HepG2 (cell line): ENCODE results near the gene PURB. TPM values are rescaled to one million over a fixed set of nuclear protein-coding genes. Genes with fewer than 3 reads are reported as not detected.

ENCODE experiments used
- DZIP1 ChIP-seq: sonication (generic); formaldehyde crosslinking; IDR thresholded peaks from 2 replicates; pipeline ENCODE4 v1.5.0; 2020; ENCODE audit warnings: mild to moderate bottlenecking, missing genetic modification reagents
- FOXJ3 ChIP-seq: sonication (generic); formaldehyde crosslinking; IDR thresholded peaks from 2 replicates; pipeline ENCODE4 v1.4.0; 2020; ENCODE audit warnings: missing genetic modification reagents, mild to moderate bottlenecking, borderline replicate concordance
- NFAT5 ChIP-seq: sonication (generic); formaldehyde crosslinking; IDR thresholded peaks from 2 replicates; pipeline ENCODE4 v1.4.0; 2020; ENCODE audit warnings: missing genetic modification reagents
- NKX3-1 ChIP-seq: sonication (generic); formaldehyde crosslinking; IDR thresholded peaks from 2 replicates; pipeline ENCODE4 v1.5.0; 2020; ENCODE audit warnings: missing genetic modification reagents
- NPAS2 ChIP-seq: sonication (generic); formaldehyde crosslinking; IDR thresholded peaks from 2 replicates; pipeline ENCODE4 v1.8.0; 2022; ENCODE audit warnings: mild to moderate bottlenecking, missing genetic modification reagents, borderline replicate concordance
- SMAD9 ChIP-seq: sonication (generic); formaldehyde crosslinking; IDR thresholded peaks from 2 replicates; pipeline ENCODE4 v1.5.1; 2020; ENCODE audit warnings: mild to moderate bottlenecking, missing genetic modification reagents
- SP2 ChIP-seq: sonication (generic); formaldehyde crosslinking; IDR thresholded peaks from 2 replicates; pipeline ENCODE4 v1.5.1; 2020; ENCODE audit warnings: mild to moderate bottlenecking, missing genetic modification reagents
- TFAP4 ChIP-seq: sonication (generic); IDR thresholded peaks from 2 replicates; pipeline ENCODE4 v1.6.1; 2016; ENCODE audit warnings: low read depth, borderline replicate concordance
- UBTF ChIP-seq: sonication (generic); formaldehyde crosslinking; IDR thresholded peaks from 2 replicates; pipeline ENCODE4 v1.4.0; 2020; ENCODE audit warnings: mild to moderate bottlenecking, missing genetic modification reagents
- ZKSCAN1 ChIP-seq: fragments of 150-350 bp; IDR thresholded peaks from 2 replicates; pipeline ENCODE4 v1.6.1; 2014; ENCODE audit warnings: low read length
- ZNF18 ChIP-seq: sonication (generic); formaldehyde crosslinking; IDR thresholded peaks from 2 replicates; pipeline ENCODE4 v1.8.0; 2022; ENCODE audit warnings: mild to moderate bottlenecking, missing genetic modification reagents; ENCODE audit not compliant: insufficient replicate concordance
- ZNF24 ChIP-seq: fragments of 450-650 bp; IDR thresholded peaks from 2 replicates; pipeline ENCODE4 v1.6.1; 2017; ENCODE audit warnings: antibody characterized with exemption, mild to moderate bottlenecking
- ZNF484 ChIP-seq: sonication (generic); formaldehyde crosslinking; IDR thresholded peaks from 2 replicates; pipeline ENCODE4 v1.5.1; 2020; ENCODE audit warnings: mild to moderate bottlenecking, low read depth, missing genetic modification reagents, borderline replicate concordance
- ZNF543 ChIP-seq: sonication (generic); formaldehyde crosslinking; IDR thresholded peaks from 2 replicates; pipeline ENCODE4 v1.4.0; 2020; ENCODE audit warnings: mild to moderate bottlenecking, missing genetic modification reagents
- ZNF678 ChIP-seq: sonication (generic); formaldehyde crosslinking; IDR thresholded peaks from 2 replicates; pipeline ENCODE4 v1.4.0; 2020; ENCODE audit warnings: mild to moderate bottlenecking, missing genetic modification reagents
- polyA plus RNA-seq, 8 experiments: library from polyadenylated mRNA; depleted of rRNA in 3 of 8; stranded (reverse) in 7 of 8; unstranded in 1 of 8; fragments of >200 nt; fragmentation: Illumina TruSeq in 4 of 8; extraction: Trizol in 4 of 8; gene quantifications; 2 replicates each; pipeline versions ENCODE4 v1.2.1 to v1.2.3, GENCODE V29; 2011 to 2016; ENCODE audit warnings: low read depth in 4 of 8, missing spikeins in 1 of 8, mixed read lengths in 1 of 8; ENCODE audit not compliant: insufficient read depth in 1 of 8
- total RNA-seq, 5 experiments: library from RNA; depleted of rRNA; stranded (reverse); fragments of >200 nt; fragmentation: Illumina TruSeq; extraction: Trizol; gene quantifications; 2 replicates each; pipeline ENCODE4 v1.2.3, GENCODE V29; 2016; ENCODE audit warnings: low read depth in 1 of 5

PURB gene
- total and polyA plus RNA-seq, 2 of the 13 experiments (the other 11 are each of a cell fraction or from before 2014, with no cell fraction given): 2.3 to 4.3 TPM

- TF ChIP-seq ZNF678 (CRISPR knock-in tag) (no peak), FOXJ3 (CRISPR knock-in tag) (no peak), SP2 (CRISPR knock-in tag) (peak; percentile 89), ZNF18 (CRISPR knock-in tag) (no peak), DZIP1 (CRISPR knock-in tag) (no peak), ZNF543 (CRISPR knock-in tag) (peak; percentile 63; the same call in 1 of the 2 replicates), TFAP4 (no peak), NFAT5 (CRISPR knock-in tag) (0 out of 2 replicates have a peak, but pooled peaks have one; percentile 27), SMAD9 (CRISPR knock-in tag) (no peak), ZNF24 (no peak), NKX3-1 (CRISPR knock-in tag) (no peak), NPAS2 (CRISPR knock-in tag) (no peak), ZKSCAN1 (no peak), ZNF484 (CRISPR knock-in tag) (no peak), UBTF (CRISPR knock-in tag) (no peak)
Observed at GRCh38 chr7:44885394-44886317, at the start of gene PURB (continued).
